CD14-positive monocyte (primary cell): ENCODE results near the gene KRTAP9-9. TPM values are rescaled to one million over a fixed set of nuclear protein-coding genes. Genes with fewer than 3 reads are reported as not detected.
A peak's percentile ranks its signal among the peaks of the same experiment; 100 is the strongest.

Source experiments
- DNase-seq, 3 donors: peaks; one replicate each; pipeline ENCODE4 v3.0.0-alpha.2; 2011 to 2022
- H2AFZ ChIP-seq: 2 replicates; pipeline ENCODE4 v1.6.0; 2012; ENCODE audit warnings: mild to moderate bottlenecking, low read depth, low read length, inconsistent platforms; ENCODE audit not compliant: insufficient read depth, poor library complexity, severe bottlenecking
- H3K27ac ChIP-seq, 2 donors: 1 replicate in 1 of 2; 2 replicates in 1 of 2; pipeline ENCODE4 v1.5.1; 2012 to 2013; ENCODE audit warnings: low read length in 2 of 2, control low read depth in 1 of 2, inconsistent platforms in 1 of 2, low read depth in 1 of 2, mild to moderate bottlenecking in 1 of 2
- H3K27me3 ChIP-seq, 2 donors: one replicate each; pipeline versions ENCODE4 v1.6.0 to v1.6.1; 2011 to 2013; ENCODE audit warnings: low read length in 2 of 2; ENCODE audit not compliant: control insufficient read depth in 2 of 2, insufficient read depth in 2 of 2
- H3K36me3 ChIP-seq, 2 donors: replicated peaks in 1 of 2; 1 replicate in 1 of 2; 2 replicates in 1 of 2; pipeline versions ENCODE4 v1.5.1 to v1.6.1; 2012 to 2013; ENCODE audit warnings: low read length in 2 of 2, control low read depth in 1 of 2, inconsistent platforms in 1 of 2, mild to moderate bottlenecking in 1 of 2; ENCODE audit not compliant: insufficient read depth in 2 of 2, control insufficient read depth in 1 of 2
- H3K4me1 ChIP-seq, 2 donors: 1 replicate in 1 of 2; 2 replicates in 1 of 2; pipeline versions ENCODE4 v1.5.1 to v1.6.1; 2012 to 2013; ENCODE audit warnings: low read length in 2 of 2, control low read depth in 1 of 2, inconsistent platforms in 1 of 2, mild to moderate bottlenecking in 1 of 2, moderate library complexity in 1 of 2; ENCODE audit not compliant: insufficient read depth in 2 of 2, control insufficient read depth in 1 of 2
- H3K4me2 ChIP-seq: replicated peaks from 2 replicates; pipeline ENCODE3; 2012; ENCODE audit warnings: low read length, moderate library complexity, mild to moderate bottlenecking; ENCODE audit not compliant: poor library complexity, severe bottlenecking; ENCODE audit errors: extremely low read depth
- H3K4me3 ChIP-seq, 3 experiments: fragments of 200-600 bp in 1 of 3; sonication (generic) in 1 of 3; replicated peaks in 1 of 3; 1 replicate in 2 of 3; 2 replicates in 1 of 3; pipeline ENCODE4 v1.5.1; 2011 to 2013; ENCODE audit warnings: low read length in 3 of 3, mild to moderate bottlenecking in 3 of 3, control low read depth in 2 of 3, low read depth in 2 of 3, inconsistent platforms in 1 of 3, moderate library complexity in 1 of 3
- H3K79me2 ChIP-seq: 2 replicates; pipeline ENCODE4 v1.6.0; 2012; ENCODE audit warnings: mild to moderate bottlenecking, control low read depth, inconsistent platforms, low read length, moderate library complexity; ENCODE audit not compliant: insufficient read depth
- H3K9ac ChIP-seq: 2 replicates; pipeline ENCODE4 v1.6.0; 2017; ENCODE audit warnings: low read length, mild to moderate bottlenecking; ENCODE audit not compliant: insufficient read depth, poor library complexity, severe bottlenecking
- H3K9me3 ChIP-seq, 2 donors: replicated peaks in 1 of 2; 1 replicate in 1 of 2; 2 replicates in 1 of 2; pipeline versions ENCODE4 v1.5.1 to v1.6.1; 2012 to 2013; ENCODE audit warnings: low read length in 2 of 2, control low read depth in 1 of 2; ENCODE audit not compliant: control insufficient read depth in 1 of 2, insufficient read depth in 1 of 2
- H4K20me1 ChIP-seq: 2 replicates; pipeline ENCODE4 v1.6.0; 2012; ENCODE audit warnings: mild to moderate bottlenecking, low read length, control low read depth, moderate library complexity; ENCODE audit not compliant: insufficient read depth
- H3K27ac Mint-ChIP-seq, 7 donors: one replicate each; pipeline ENCODE4 v1.8.0; 2020; ENCODE audit warnings: mild to moderate bottlenecking in 7 of 7, mixed read lengths in 7 of 7, moderate library complexity in 6 of 7, inconsistent platforms in 2 of 7
- H3K27me3 Mint-ChIP-seq, 3 donors: one replicate each; pipeline ENCODE4 v1.8.0; 2021 to 2022; ENCODE audit warnings: low read depth in 3 of 3, mild to moderate bottlenecking in 3 of 3, mixed read lengths in 3 of 3, moderate library complexity in 3 of 3, inconsistent platforms in 1 of 3
- H3K36me3 Mint-ChIP-seq, 2 donors: one replicate each; pipeline ENCODE4 v1.8.0; 2020; ENCODE audit warnings: mixed read lengths in 2 of 2, inconsistent platforms in 1 of 2, mild to moderate bottlenecking in 1 of 2
- H3K4me1 Mint-ChIP-seq: one replicate; pipeline ENCODE4 v1.8.0; 2020; ENCODE audit warnings: mild to moderate bottlenecking, mixed read lengths
- H3K4me3 Mint-ChIP-seq, 2 donors: one replicate each; pipeline ENCODE4 v1.8.0; 2020; ENCODE audit warnings: mild to moderate bottlenecking in 2 of 2, mixed read lengths in 2 of 2, moderate library complexity in 1 of 2
- H3K9me3 Mint-ChIP-seq, 7 donors: one replicate each; pipeline ENCODE4 v1.8.0; 2020 to 2022; ENCODE audit warnings: mixed read lengths in 7 of 7, mild to moderate bottlenecking in 6 of 7, moderate library complexity in 6 of 7, inconsistent platforms in 2 of 7
- CTCF ChIP-seq: fragments of 200-600 bp; IDR thresholded peaks from one replicate; pipeline ENCODE4 v1.8.0; 2022; ENCODE audit warnings: antibody characterized with exemption, mild to moderate bottlenecking
- WGBS: methylation state at CpG from one replicate; pipeline ENCODE4 v1.1.5; 2013; ENCODE audit warnings: missing lambda C conversion rate; ENCODE audit not compliant: insufficient coverage; 5-methylcytosine and 5-hydroxymethylcytosine counted together
- intact Hi-C, 2 donors: fragments of 100-400 bp; cut with micrococcal nuclease; formaldehyde crosslinking; loops; one replicate each; pipeline versions ENCODE4 v1.15.0 to v1.15.1; 2023
- polyA plus RNA-seq, 3 donors: library from polyadenylated mRNA; depleted of rRNA in 1 of 3; unstranded in 2 of 3; stranded (reverse) in 1 of 3; fragments of 300-500 nt in 2 of 3; fragments of >200 nt in 1 of 3; fragmentation: Illumina TruSeq in 2 of 3; gene quantifications; 1 replicate in 2 of 3; 2 replicates in 1 of 3; pipeline ENCODE4 v1.2.3, GENCODE V29; 2012 to 2021

Gene KRTAP9-9
- polyA plus RNA-seq, 3 donors, result not detected

GRCh38 chr17:41284546-41284945 lies 29.4 kb downstream of the KRTAP9-9 start:
- Histone ChIP-seq H3K4me3 (no peak overlapping the region), H3K9ac (no peak overlapping the region), H3K27me3 (peaks cover 11 to 13% of the 10 kb centered on the region in 2 donors), H3K9me3 (no peaks in the 10 kb centered on the region), H3K4me2 (peak overlapping the region; percentile 22), H4K20me1 (no peaks in the 10 kb centered on the region), H3K4me1 (peaks cover 19 to 31% of the 10 kb centered on the region in 2 donors), H3K36me3 (no peaks in the 10 kb centered on the region), H2AFZ (no peak overlapping the region), H3K79me2 (no peaks in the 10 kb centered on the region), H3K27ac (no peak overlapping the region)
- Mint-ChIP-seq H3K27ac (no peak overlapping the region), H3K4me3 (no peak overlapping the region), H3K4me1 (peaks cover 22% of the 10 kb centered on the region), H3K9me3 (peaks cover 0 to 4% (median 0%) of the 10 kb centered on the region in 7 donors), H3K27me3 (peaks cover 2 to 5% (median 2%) of the 10 kb centered on the region in 3 donors), H3K36me3 (no peaks in the 10 kb centered on the region)
- whole genome bisulfite sequencing, result no CpG with 5 or more reads among the region's 2 CpGs
- intact Hi-C loops, result no loop called here
- TF ChIP-seq CTCF, result no peak
- DNase-seq, result peak; percentile 35 to 73 (median 50)

GRCh38 chr17:41287050-41287449 lies 31.9 kb downstream of the KRTAP9-9 start:
- H3K27me3 ChIP-seq, result peaks cover 11 to 13% of the 10 kb centered on the region in 2 donors
- no peaks in the 10 kb centered on the region for H4K20me1 ChIP-seq
- H3K36me3 ChIP-seq, result no peaks in the 10 kb centered on the region
- peak overlapping the region in 1 of 7 donors; percentile 10 for H3K27ac Mint-ChIP-seq
- no peak overlapping the region for H3K4me3 Mint-ChIP-seq
- peaks cover 22% of the 10 kb centered on the region for H3K4me1 Mint-ChIP-seq
- H3K9me3 Mint-ChIP-seq, result peaks cover 0 to 2% (median 0%) of the 10 kb centered on the region in 7 donors
- H3K4me2 ChIP-seq, result peak overlapping the region; percentile 9
- H3K4me3 ChIP-seq, result no peak overlapping the region
- no peaks in the 10 kb centered on the region for H3K36me3 Mint-ChIP-seq
- TF ChIP-seq CTCF, result no peak
- intact Hi-C loops, result no loop called here
- peaks cover 2 to 8% (median 2%) of the 10 kb centered on the region in 3 donors for H3K27me3 Mint-ChIP-seq
- no peak overlapping the region for H3K9ac ChIP-seq
- 17% methylated on average over 1 of the region's 3 CpGs for WGBS
- no peak for DNase-seq
- peaks cover 19 to 31% of the 10 kb centered on the region in 2 donors for H3K4me1 ChIP-seq
- H3K9me3 ChIP-seq, result no peaks in the 10 kb centered on the region
- H3K79me2 ChIP-seq, result no peaks in the 10 kb centered on the region
- no peak overlapping the region for H3K27ac ChIP-seq
- no peak overlapping the region for H2AFZ ChIP-seq
